ENCODE results near the gene HIF3A. TPM values are rescaled to one million over a fixed set of nuclear protein-coding genes. Genes with fewer than 3 reads are reported as not detected.

Gene HIF3A
- total RNA-seq, 1 donor from 2014 or later: 155 TPM

GRCh38 chr19:46324277-46324676 is 27.4 kb downstream of the HIF3A start:
- Histone ChIP-seq H3K36me3 (peaks cover 0 to 76% of the 10 kb centered on the region in 2 donors), H3K9me3 (no peaks in the 10 kb centered on the region), H3K27ac (no peak overlapping the region), H3K4me1 (no peaks in the 10 kb centered on the region), H3K4me3 (no peak overlapping the region), H3K27me3 (no peaks in the 10 kb centered on the region)
- DNase-seq (ENCODE audit: extremely low spot score in 2 of 2): no peak
- intact Hi-C loops (cut with DNase I): no loop called here
- TF ChIP-seq POLR2A (IDR thresholded peaks at IDR 0.05) (no peak), CTCF (IDR thresholded peaks at IDR 0.05) (no peak), POLR2AphosphoS5 (IDR thresholded peaks at IDR 0.05; ENCODE audit: insufficient read depth in 1 of 2, low read depth in 1 of 2) (no peak)

DNA sequence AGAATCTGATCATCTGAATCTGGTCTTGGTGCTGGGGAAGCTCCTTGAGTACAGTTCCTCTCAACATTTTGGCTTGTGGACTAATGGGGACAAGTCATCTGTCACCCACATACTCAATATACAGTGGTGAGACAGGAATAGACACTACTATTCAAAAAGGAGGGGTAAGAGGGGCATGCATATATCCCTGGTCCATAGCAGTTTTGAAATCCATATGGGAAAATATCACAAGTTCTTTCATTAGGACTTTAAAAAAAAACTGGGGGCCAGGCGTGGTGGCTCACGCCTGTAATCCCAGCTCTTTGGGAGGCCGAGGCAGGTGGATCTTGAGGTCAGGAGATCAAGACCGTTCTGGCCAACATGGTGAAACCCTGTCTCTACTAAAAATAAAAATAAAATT is 29.8 kb downstream of the HIF3A start:
- H3K27me3 ChIP-seq: no peaks in the 10 kb centered on the region
- H3K9me3 ChIP-seq: no peaks in the 10 kb centered on the region
- no peak overlapping the region for H3K4me3 ChIP-seq
- no peaks in the 10 kb centered on the region for H3K4me1 ChIP-seq
- intact Hi-C loops (cut with DNase I): no loop called here
- TF ChIP-seq CTCF (IDR thresholded peaks at IDR 0.05): no peak
- TF ChIP-seq POLR2AphosphoS5 (IDR thresholded peaks at IDR 0.05; ENCODE audit: insufficient read depth in 1 of 2, low read depth in 1 of 2): no peak
- no peak for TF ChIP-seq POLR2A (IDR thresholded peaks at IDR 0.05)
- H3K27ac ChIP-seq: no peak overlapping the region
- peaks cover 0 to 78% of the 10 kb centered on the region in 2 donors for H3K36me3 ChIP-seq
- DNase-seq (ENCODE audit: extremely low spot score in 2 of 2): no peak

DNA sequence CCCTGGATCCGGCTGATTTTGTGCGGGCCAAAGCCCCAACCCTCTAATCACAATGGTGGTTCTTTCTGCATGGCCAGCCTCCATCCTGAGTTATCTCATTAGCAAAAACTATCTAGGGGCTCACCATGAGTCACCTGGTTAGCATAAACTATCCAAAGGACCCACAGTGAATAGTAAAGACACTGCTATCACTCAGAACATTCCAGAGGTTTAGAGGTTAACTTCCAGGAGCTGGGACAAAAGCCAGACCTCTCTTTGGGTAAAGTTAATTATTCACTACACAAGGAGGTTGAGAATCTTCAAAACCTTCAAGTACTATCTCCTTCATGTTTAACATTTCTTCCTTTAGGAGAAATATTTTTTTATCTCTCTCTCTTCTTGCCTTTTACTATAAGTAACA is 31.2 kb downstream of the HIF3A start:
- H3K36me3 ChIP-seq: peaks cover 0 to 64% of the 10 kb centered on the region in 2 donors
- no peaks in the 10 kb centered on the region for H3K27me3 ChIP-seq
- TF ChIP-seq POLR2A (IDR thresholded peaks at IDR 0.05): no peak
- TF ChIP-seq POLR2AphosphoS5 (IDR thresholded peaks at IDR 0.05; ENCODE audit: insufficient read depth in 1 of 2, low read depth in 1 of 2): no peak
- no peak for TF ChIP-seq CTCF (IDR thresholded peaks at IDR 0.05)
- no peak overlapping the region for H3K27ac ChIP-seq
- H3K4me3 ChIP-seq: no peak overlapping the region
- H3K4me1 ChIP-seq: no peaks in the 10 kb centered on the region
- intact Hi-C loops (cut with DNase I): no loop called here
- DNase-seq (ENCODE audit: extremely low spot score in 2 of 2): no peak
- H3K9me3 ChIP-seq: no peaks in the 10 kb centered on the region

- Histone ChIP-seq H3K4me3 (no peak overlapping the region), H3K9me3 (no peaks in the 10 kb centered on the region), H3K27me3 (no peaks in the 10 kb centered on the region), H3K4me1 (no peaks in the 10 kb centered on the region), H3K36me3 (peaks cover 0 to 50% of the 10 kb centered on the region in 2 donors), H3K27ac (no peak overlapping the region)
- intact Hi-C loops (cut with DNase I): no loop called here
- no peak for TF ChIP-seq CTCF (IDR thresholded peaks at IDR 0.05)
- TF ChIP-seq POLR2A (IDR thresholded peaks at IDR 0.05): no peak
- no peak for TF ChIP-seq POLR2AphosphoS5 (IDR thresholded peaks at IDR 0.05; ENCODE audit: insufficient read depth in 1 of 2, low read depth in 1 of 2)
- DNase-seq (ENCODE audit: extremely low spot score in 2 of 2): no peak
These were observed 33.6 kb downstream of the HIF3A start for GRCh38 chr19:46330319-46330918.

DNA sequence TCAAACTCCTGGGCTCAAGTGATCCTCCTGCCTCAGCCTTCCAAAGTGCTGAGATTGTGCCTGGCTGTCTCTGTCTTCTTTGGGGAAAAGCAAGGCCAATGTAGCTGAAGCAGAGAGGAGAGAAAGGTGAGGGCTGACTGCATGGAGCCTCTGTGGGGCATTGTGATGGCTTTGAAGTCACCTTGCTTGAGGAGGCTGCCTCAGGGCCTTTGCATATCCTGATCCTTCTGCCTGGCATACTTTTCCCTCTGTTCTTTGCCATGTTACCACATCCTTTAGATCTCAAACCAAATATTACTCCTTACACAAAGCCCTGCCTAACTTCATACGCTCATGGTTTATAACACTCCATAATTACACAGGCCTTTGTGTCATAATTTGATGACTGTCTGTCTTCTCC is 40.6 kb downstream of the HIF3A start:
- Histone ChIP-seq H3K27me3 (no peaks in the 10 kb centered on the region), H3K9me3 (no peaks in the 10 kb centered on the region), H3K27ac (no peak overlapping the region), H3K36me3 (peaks cover 0 to 38% of the 10 kb centered on the region in 2 donors), H3K4me1 (no peaks in the 10 kb centered on the region), H3K4me3 (no peak overlapping the region)
- DNase-seq (ENCODE audit: extremely low spot score in 2 of 2): no peak
- intact Hi-C loops (cut with DNase I): no loop called here
- TF ChIP-seq POLR2A (IDR thresholded peaks at IDR 0.05): no peak
- no peak for TF ChIP-seq CTCF (IDR thresholded peaks at IDR 0.05)
- TF ChIP-seq POLR2AphosphoS5 (IDR thresholded peaks at IDR 0.05; ENCODE audit: insufficient read depth in 1 of 2, low read depth in 1 of 2): no peak
